HepG2 (cell line): ENCODE results near the gene RNF40. TPM values are rescaled to one million over a fixed set of nuclear protein-coding genes. Genes with fewer than 3 reads are reported as not detected.

ENCODE experiments used
- ATAC-seq: fragments of 200-7000 bp; cut with Tn5 transposase; 3 replicates; pipeline ENCODE4 v1.9.1; 2020; ENCODE audit warnings: mild to moderate bottlenecking, moderate library complexity
- BruUV-seq: library from RNA; stranded (reverse); fragments of 400-500 nt; replicated peaks from 2 replicates; lab custom pipeline; 2021; lab: Mats Ljungman, UMichigan
- CTCF ChIA-PET: fragments of 300-600 bp; formaldehyde crosslinking; extraction: SDS; loops from one replicate; lab custom pipeline; 2021; ENCODE audit warnings: low total read pairs, inconsistent platforms, low intra/inter-chr PET ratio; lab: Yijun Ruan, JAX
- POLR2A ChIA-PET: fragments of 350-600 bp; sonication (Branson Sonifier 250); formaldehyde crosslinking; loops from one replicate; lab custom pipeline; 2020; ENCODE audit warnings: antibody characterized with exemption, inconsistent platforms; lab: Yijun Ruan, JAX
- DNase-seq: peaks from one replicate; pipeline ENCODE4 v3.0.0-alpha.2; 2015; ENCODE audit warnings: low spot score
- FAIRE-seq: peaks from 3 replicates; lab custom pipeline; 2011; peaks lifted over from hg19 to GRCh38; lab: Jason Lieb, UNC
- H2AFZ ChIP-seq: one replicate; pipeline ENCODE4 v1.6.1; 2011; ENCODE audit warnings: low read length, inconsistent platforms
- H3K27ac ChIP-seq: fragments of 300-600 bp; 3 replicates; pipeline ENCODE4 v1.8.0; 2011; ENCODE audit warnings: mixed run types, mild to moderate bottlenecking, mixed read lengths, low read length, inconsistent platforms; ENCODE audit not compliant: insufficient read depth; ENCODE audit errors: extremely low read length
- H3K27me3 ChIP-seq, 2 experiments: fragments of 200-600 bp in 1 of 2; 2 replicates in 1 of 2; 3 replicates in 1 of 2; pipeline versions ENCODE4 v1.6.0 to v1.8.0; 2011; ENCODE audit warnings: low read length in 2 of 2, mild to moderate bottlenecking in 2 of 2, moderate library complexity in 2 of 2, inconsistent platforms in 1 of 2; ENCODE audit not compliant: insufficient read depth in 2 of 2, control insufficient read depth in 1 of 2
- H3K36me3 ChIP-seq, 2 experiments: fragments of 200-600 bp in 1 of 2; replicated peaks in 1 of 2; 2 replicates in 1 of 2; 3 replicates in 1 of 2; pipeline versions ENCODE4 v1.5.1 to v1.8.0; 2011; ENCODE audit warnings: low read length in 2 of 2, inconsistent platforms in 1 of 2; ENCODE audit not compliant: insufficient read depth in 2 of 2, control insufficient read depth in 1 of 2
- H3K4me1 ChIP-seq: 2 replicates; pipeline ENCODE4 v1.5.1; 2012; ENCODE audit warnings: low read length, inconsistent platforms; ENCODE audit not compliant: insufficient read depth
- H3K4me2 ChIP-seq: 2 replicates; pipeline ENCODE4 v1.6.0; 2011; ENCODE audit warnings: low read depth, low read length, inconsistent platforms
- H3K4me3 ChIP-seq, 3 experiments: fragments of 200-600 bp in 1 of 3; sonication (generic), shearing (Covaris generic) in 1 of 3; replicated peaks in 1 of 3; 2 replicates each; pipeline ENCODE4 v1.5.1; 2011 to 2016; ENCODE audit warnings: low read length in 3 of 3, inconsistent platforms in 2 of 3, low read depth in 2 of 3, mild to moderate bottlenecking in 2 of 3, control low read depth in 1 of 3, mixed read lengths in 1 of 3; ENCODE audit not compliant: insufficient read depth in 1 of 3
- H3K79me2 ChIP-seq: one replicate; pipeline ENCODE4 v1.6.1; 2011; ENCODE audit warnings: low read length, inconsistent platforms; ENCODE audit not compliant: insufficient read depth
- H3K9ac ChIP-seq: 2 replicates; pipeline ENCODE4 v1.6.0; 2011; ENCODE audit warnings: mild to moderate bottlenecking, low read depth, low read length, inconsistent platforms; ENCODE audit not compliant: insufficient read depth
- H3K9me3 ChIP-seq: 2 replicates; pipeline ENCODE4 v1.5.1; 2012; ENCODE audit warnings: mild to moderate bottlenecking, low read length
- H4K20me1 ChIP-seq: 2 replicates; pipeline ENCODE4 v1.6.0; 2011; ENCODE audit warnings: inconsistent platforms, mild to moderate bottlenecking, low read length, moderate library complexity; ENCODE audit not compliant: insufficient read depth
- BCL6 ChIP-seq: IDR thresholded peaks from 2 replicates; pipeline ENCODE4 v1.6.1; 2016; ENCODE audit warnings: missing genetic modification reagents, missing compliant biosample characterization
- CBX2 ChIP-seq, 2 experiments: fragments of 200-600 bp in 1 of 2; sonication (generic); formaldehyde crosslinking in 1 of 2; IDR thresholded peaks; 2 replicates each; pipeline versions ENCODE4 v1.7.0 to v1.8.1; 2018 to 2022; ENCODE audit warnings: low read depth in 2 of 2, low read length in 1 of 2, mild to moderate bottlenecking in 1 of 2, missing genetic modification reagents in 1 of 2
- HES4 ChIP-seq: sonication (generic); formaldehyde crosslinking; IDR thresholded peaks from 2 replicates; pipeline ENCODE4 v1.9.0; 2021; ENCODE audit warnings: mild to moderate bottlenecking, missing genetic modification reagents, borderline replicate concordance
- HOXA7 ChIP-seq: sonication (generic); formaldehyde crosslinking; IDR thresholded peaks from 2 replicates; pipeline ENCODE4 v1.8.1; 2022; ENCODE audit warnings: mild to moderate bottlenecking, missing genetic modification reagents, moderate library complexity
- PPARG ChIP-seq: conservative IDR thresholded peaks from 2 replicates; pipeline ENCODE4 v1.6.1; 2016; ENCODE audit warnings: missing biosample characterization, missing genetic modification reagents
- TOE1 ChIP-seq: sonication (generic); formaldehyde crosslinking; IDR thresholded peaks from 2 replicates; pipeline ENCODE4 v1.4.0; 2020; ENCODE audit warnings: mild to moderate bottlenecking, missing genetic modification reagents
- XBP1 ChIP-seq: sonication (generic); formaldehyde crosslinking; IDR thresholded peaks from 2 replicates; pipeline ENCODE4 v1.5.0; 2020; ENCODE audit warnings: missing genetic modification reagents
- ZNF414 ChIP-seq: sonication (generic); formaldehyde crosslinking; IDR thresholded peaks from 2 replicates; pipeline ENCODE4 v1.5.0; 2020; ENCODE audit warnings: missing genetic modification reagents
- ZNF512 ChIP-seq: sonication (generic); formaldehyde crosslinking; IDR thresholded peaks from 2 replicates; pipeline ENCODE4 v1.4.0; 2020; ENCODE audit warnings: mild to moderate bottlenecking, missing genetic modification reagents
- ZNF546 ChIP-seq: sonication (generic); formaldehyde crosslinking; conservative IDR thresholded peaks from 2 replicates; pipeline ENCODE4 v1.8.1; 2023; ENCODE audit warnings: mild to moderate bottlenecking, missing genetic modification reagents
- ZNF841 ChIP-seq: sonication (generic); formaldehyde crosslinking; IDR thresholded peaks from 2 replicates; pipeline ENCODE4 v1.8.1; 2023; ENCODE audit warnings: missing genetic modification reagents, borderline replicate concordance
- WGBS: methylation state at CpG from one replicate; pipeline ENCODE4 v1.1.6; 2017; ENCODE audit warnings: low lambda C conversion rate; 5-methylcytosine and 5-hydroxymethylcytosine counted together
- in situ Hi-C: cut with HindIII; loops from 2 replicates; pipeline ENCODE4 v1.10.0; 2017; ENCODE audit warnings: low pct_unique_long_range_greater_than_20kb; ENCODE audit not compliant: extremely low pct_ligation_motif_present
- intact Hi-C: fragments of 100-400 bp; cut with micrococcal nuclease; formaldehyde crosslinking; loops from one replicate; pipeline ENCODE4 v1.10.0; 2022; ENCODE audit not compliant: unreplicated experiment
- polyA plus RNA-seq, 8 experiments: library from polyadenylated mRNA; depleted of rRNA in 3 of 8; stranded (reverse) in 7 of 8; unstranded in 1 of 8; fragments of >200 nt; fragmentation: Illumina TruSeq in 4 of 8; extraction: Trizol in 4 of 8; gene quantifications; 2 replicates each; pipeline versions ENCODE4 v1.2.1 to v1.2.3, GENCODE V29; 2011 to 2016; ENCODE audit warnings: low read depth in 4 of 8, missing spikeins in 1 of 8, mixed read lengths in 1 of 8; ENCODE audit not compliant: insufficient read depth in 1 of 8
- total RNA-seq, 5 experiments: library from RNA; depleted of rRNA; stranded (reverse); fragments of >200 nt; fragmentation: Illumina TruSeq; extraction: Trizol; gene quantifications; 2 replicates each; pipeline ENCODE4 v1.2.3, GENCODE V29; 2016; ENCODE audit warnings: low read depth in 1 of 5

RNF40 gene
- total and polyA plus RNA-seq, 2 of the 13 experiments (the other 11 are each of a cell fraction or from before 2014, with no cell fraction given) = 84.0 to 85.6 TPM

GRCh38 chr16:30715750-30716445 lies 46.2 kb upstream of the RNF40 start:
- H3K4me3 ChIP-seq = no peak overlapping the region
- ChIA-PET CTCF (no interaction called here), POLR2A (no interaction called here)
- peaks cover 2% of the 10 kb centered on the region for H3K79me2 ChIP-seq
- no peak overlapping the region for H3K9ac ChIP-seq
- no peak overlapping the region for H3K4me2 ChIP-seq
- ATAC-seq = no peak
- WGBS = 97% methylated on average over 17 of the region's 17 CpGs
- peaks cover 8% of the 10 kb centered on the region for H3K4me1 ChIP-seq
- no peak for DNase-seq
- intact Hi-C loops = no loop called here
- no peak overlapping the region for H3K27ac ChIP-seq
- H3K36me3 ChIP-seq = peaks cover 62 to 87% of the 10 kb centered on the region in 2 experiments
- H4K20me1 ChIP-seq = no peaks in the 10 kb centered on the region
- no TSS peak for BruUV-seq
- no peaks in the 10 kb centered on the region for H3K27me3 ChIP-seq
- in situ Hi-C loops = no loop called here
- FAIRE-seq = no peak
- TF ChIP-seq HES4 (CRISPR knock-in tag) (no peak), ZNF414 (no peak), ZNF546 (CRISPR knock-in tag) (no peak), PPARG (CRISPR knock-in tag) (no peak), ZNF841 (CRISPR knock-in tag) (no peak), HOXA7 (CRISPR knock-in tag) (no peak), CBX2 (IDR thresholded peaks at IDR 0.05; ENCODE audit: low read depth, low read length) (no peak), CBX2 (CRISPR knock-in tag; IDR thresholded peaks at IDR 0.05; ENCODE audit: low read depth) (no peak), BCL6 (CRISPR knock-in tag) (no peak), ZNF512 (no peak), TOE1 (CRISPR knock-in tag) (no peak), XBP1 (CRISPR knock-in tag) (no peak)
- no peak overlapping the region for H2AFZ ChIP-seq
- H3K9me3 ChIP-seq = no peaks in the 10 kb centered on the region
